AG10803 (cell line): Measurements from ENCODE around the gene HIP1R.
"Not testable (repeated sequence)": the region's sequence is repeated elsewhere in the genome, so short reads cannot be mapped to it uniquely, and the experiment has no call there.

ENCODE experiments used
- DNase-seq: peaks from one replicate; pipeline ENCODE4 v3.0.0; 2010; ENCODE audit warnings: low read depth
- H3K4me3 ChIP-seq: 2 replicates; pipeline ENCODE4 v1.5.1; 2011; ENCODE audit warnings: mild to moderate bottlenecking, low read length, control low read depth
- TF ChIP-seq, protein P1 (sequence below): conservative IDR thresholded peaks from 2 replicates; pipeline ENCODE4 v1.5.1; 2011; ENCODE audit warnings: mild to moderate bottlenecking, low read length, control low read depth, inconsistent platforms

The HIP1R gene

DNA sequence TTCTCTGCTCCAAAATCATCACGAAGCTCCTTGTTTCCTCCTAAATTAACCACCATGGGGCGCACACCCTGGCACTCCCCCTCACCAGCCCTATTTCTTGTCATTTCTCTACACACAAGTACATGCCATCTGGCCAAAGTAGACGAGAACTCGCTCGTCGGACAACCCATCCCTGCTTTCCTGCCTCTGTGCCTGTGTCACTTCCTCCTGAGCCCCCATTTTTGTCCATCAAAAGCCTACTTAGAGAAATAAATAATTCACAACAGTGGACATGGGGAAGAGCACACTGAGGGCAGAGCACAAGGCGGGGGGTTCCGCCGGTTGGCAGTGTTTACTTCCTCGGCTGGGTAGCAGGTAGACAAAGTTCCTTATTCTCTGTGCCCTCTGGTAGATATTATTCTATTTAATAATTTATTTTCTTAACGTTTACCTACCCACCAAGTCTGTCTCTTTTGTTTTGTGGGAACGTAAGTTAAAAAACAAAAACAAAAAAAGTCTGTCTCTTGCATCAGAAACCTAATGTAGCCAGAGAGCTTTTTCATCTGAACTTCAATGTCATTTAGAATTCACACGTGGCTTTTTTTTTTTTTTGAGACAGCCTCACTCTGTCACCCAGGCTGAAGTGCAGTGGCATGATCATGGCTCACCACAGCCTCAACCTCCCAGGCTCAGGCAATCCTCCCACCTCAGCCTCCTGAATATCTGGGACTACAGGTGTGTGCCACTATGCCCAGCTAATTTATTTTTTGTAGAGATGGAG is 54.7 kb downstream of the HIP1R start:
- TF ChIP-seq, protein P1, sequence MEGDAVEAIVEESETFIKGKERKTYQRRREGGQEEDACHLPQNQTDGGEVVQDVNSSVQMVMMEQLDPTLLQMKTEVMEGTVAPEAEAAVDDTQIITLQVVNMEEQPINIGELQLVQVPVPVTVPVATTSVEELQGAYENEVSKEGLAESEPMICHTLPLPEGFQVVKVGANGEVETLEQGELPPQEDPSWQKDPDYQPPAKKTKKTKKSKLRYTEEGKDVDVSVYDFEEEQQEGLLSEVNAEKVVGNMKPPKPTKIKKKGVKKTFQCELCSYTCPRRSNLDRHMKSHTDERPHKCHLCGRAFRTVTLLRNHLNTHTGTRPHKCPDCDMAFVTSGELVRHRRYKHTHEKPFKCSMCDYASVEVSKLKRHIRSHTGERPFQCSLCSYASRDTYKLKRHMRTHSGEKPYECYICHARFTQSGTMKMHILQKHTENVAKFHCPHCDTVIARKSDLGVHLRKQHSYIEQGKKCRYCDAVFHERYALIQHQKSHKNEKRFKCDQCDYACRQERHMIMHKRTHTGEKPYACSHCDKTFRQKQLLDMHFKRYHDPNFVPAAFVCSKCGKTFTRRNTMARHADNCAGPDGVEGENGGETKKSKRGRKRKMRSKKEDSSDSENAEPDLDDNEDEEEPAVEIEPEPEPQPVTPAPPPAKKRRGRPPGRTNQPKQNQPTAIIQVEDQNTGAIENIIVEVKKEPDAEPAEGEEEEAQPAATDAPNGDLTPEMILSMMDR, result no peak
- no peak for DNase-seq
- H3K4me3 ChIP-seq, result no peak overlapping the region

DNA sequence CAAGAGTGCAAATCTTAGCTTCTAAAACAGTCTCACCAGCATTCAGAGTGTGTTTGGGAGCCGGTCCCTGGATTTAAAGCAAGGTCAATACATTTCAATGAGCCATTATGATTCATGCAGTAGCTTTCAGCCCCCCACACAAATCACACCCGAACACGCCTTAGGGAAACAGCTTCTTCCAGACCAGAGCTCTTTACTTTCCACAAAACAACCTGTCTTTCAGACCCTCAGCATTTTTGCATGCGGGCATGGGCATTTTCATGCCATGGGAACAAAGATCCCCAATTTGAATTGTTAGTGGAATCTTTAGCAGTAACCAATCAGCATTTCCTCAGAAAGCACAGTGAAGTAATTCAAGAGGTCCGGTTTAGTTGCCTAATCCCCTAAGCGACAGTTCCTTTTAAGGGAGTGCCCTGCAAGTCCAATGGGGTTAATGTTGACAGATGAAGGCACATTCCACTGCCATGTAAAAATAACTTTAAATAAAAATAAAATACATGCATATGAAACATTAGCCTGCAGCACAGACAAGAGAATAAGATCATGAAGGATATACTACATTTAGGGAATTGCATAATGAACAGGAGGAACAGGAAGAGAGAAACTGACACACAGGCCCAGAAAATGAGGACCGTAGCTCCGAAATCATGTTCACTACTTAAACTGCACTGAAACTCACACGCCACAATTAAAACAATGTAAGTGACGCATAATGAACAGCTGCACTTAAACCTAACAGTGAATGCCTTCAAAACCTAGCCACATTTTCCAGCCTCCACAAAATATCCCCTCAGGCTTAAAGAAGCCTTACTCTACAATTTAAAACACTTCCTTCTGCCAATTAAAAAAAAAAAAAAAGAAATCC is 56.6 kb downstream of the HIP1R start:
- peak; percentile 73 for DNase-seq
- peak overlapping the region; percentile 28 for H3K4me3 ChIP-seq
- TF ChIP-seq, protein P1, result no peak

DNA sequence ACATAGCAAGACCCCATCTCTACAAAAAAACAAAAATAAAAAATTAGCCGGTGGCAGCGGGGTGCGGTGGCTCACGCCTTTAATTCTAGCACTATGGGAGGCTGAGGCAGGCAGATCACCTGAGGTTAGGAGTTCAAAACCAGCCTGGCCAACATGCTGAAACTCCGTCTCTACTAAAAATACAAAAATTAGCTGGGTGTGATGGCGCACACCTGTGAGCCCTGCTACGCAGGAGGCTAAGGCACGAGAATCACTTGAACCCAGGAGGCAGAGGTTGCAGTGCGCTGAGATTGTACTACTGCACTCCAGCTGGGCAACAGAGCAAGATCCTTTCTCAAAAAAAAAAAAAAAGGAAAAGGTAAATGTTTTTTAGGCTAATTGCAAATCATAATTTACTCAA is 57.5 kb downstream of the HIP1R start:
- not testable (repeated sequence) for DNase-seq

DNA sequence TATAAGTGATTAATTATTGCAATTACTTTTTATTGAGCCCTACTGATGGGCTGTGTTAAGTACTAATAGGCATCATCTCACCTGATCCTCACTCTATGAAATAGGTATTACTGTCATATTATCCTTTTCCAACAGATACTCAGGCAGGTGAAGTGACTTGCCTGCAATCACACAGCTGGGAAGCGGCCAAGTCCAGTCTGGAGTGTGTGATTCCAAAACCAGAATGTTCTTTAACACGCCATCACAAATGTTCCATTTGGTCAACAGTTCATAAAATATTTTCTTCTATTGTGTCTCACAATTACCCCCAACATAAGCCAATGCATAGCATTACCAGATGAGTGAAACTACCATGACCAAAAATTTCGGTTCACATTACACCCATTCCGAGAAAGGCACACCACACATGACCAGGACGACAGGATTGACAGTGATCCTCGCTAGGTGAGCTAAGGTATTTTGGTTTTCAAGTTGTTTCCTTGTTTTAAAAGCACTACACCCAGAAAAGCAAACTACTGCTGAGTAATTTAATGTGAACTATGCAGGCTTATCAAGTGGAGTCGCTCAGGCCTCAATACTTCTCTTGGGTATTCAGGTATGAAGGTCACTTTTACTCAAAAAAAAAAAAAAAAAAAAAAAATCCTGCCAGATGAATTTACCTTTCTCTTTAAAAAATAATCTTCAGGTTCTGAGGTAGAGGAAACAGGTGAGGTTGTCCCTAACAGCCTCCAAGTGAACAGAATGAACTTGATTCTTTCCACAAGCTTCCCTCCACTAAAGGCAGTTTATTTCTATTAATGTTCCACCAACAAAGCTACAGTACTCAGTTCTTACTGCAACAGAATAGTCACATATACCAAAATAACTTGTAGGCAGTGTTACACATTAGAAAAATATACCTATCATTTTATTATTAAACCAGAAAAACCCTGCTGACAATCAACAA is 58.2 kb downstream of the HIP1R start:
- no peak overlapping the region; the same call in 1 of the 2 replicates for H3K4me3 ChIP-seq
- TF ChIP-seq, protein P1, result no peak
- no peak for DNase-seq

More for the DNA sequence above, 57.5 kb downstream of the HIP1R start:
- H3K4me3 ChIP-seq, result not testable (repeated sequence)

DNA sequence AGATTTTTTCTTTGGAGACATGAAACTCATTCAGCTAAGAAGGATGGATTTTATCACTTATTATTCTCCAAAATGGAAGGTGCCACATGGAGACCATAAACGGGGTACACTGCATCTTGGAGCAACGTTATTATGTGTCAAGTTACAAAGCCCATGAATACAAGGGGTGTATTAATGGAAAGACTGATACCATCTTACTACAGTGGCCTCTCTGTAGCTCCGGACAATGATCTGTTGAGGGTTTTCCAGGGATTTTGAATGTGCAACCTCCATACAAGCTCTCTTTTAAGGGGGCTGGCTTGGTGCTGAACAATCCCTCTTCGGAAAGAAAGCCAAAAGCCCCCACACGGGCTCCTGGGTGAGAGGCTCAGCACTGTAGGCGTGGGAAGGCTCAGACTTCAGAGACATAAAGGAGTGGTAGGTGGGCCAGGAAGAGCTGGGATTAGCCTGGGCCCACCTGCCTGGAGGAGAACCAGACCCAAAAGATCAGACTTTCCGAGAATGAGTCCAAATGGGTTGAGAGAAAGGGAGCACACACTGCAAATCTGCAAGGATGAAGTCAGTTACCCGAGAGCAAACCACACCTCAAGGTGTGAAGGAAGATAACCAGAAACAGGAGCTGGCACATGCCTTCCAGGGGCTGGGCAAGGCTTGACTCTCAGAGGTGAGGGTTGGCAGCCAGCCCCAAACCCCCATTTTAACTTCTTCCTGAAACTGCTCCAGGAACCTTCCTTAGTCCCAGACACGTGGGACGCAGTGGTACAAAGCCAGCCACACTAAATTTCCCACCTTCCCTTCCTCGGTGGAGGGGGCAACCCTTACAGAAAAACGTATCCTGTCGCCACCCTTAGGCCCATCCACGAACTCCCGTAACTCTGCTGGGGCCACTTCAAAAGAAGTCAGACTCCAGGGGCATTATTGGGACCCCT is 59.2 kb downstream of the HIP1R start:
- TF ChIP-seq, protein P1, result no peak
- H3K4me3 ChIP-seq, result peak overlapping the region; percentile 94
- DNase-seq, result no peak

DNA sequence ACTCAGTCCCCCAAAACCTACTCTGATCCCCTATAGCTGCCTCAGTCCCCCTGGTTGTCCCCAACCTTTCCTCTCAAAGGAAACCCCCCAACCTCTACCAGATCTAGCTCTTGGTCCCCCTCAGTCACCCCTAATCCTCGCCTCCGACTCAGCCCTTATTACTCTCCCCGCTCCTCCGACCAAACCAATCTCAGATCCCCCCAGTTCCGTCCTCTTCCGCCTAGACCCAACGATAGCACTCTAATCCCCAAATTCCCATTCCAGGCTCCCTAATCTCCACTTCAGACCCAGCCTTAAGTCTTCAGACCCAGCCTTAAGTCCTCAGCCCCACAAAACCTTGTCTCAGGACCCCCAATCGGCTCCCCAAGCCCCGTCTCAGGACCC is 60.1 kb downstream of the HIP1R start:
- TF ChIP-seq, protein P1, result no peak
- H3K4me3 ChIP-seq, result peak overlapping the region; percentile 94
- no peak for DNase-seq
